GM12878 (cell line): ENCODE measurements around the gene ITPKB. TPM values are rescaled to one million over a fixed set of nuclear protein-coding genes. Genes with fewer than 3 reads are reported as not detected.
A peak's percentile ranks its signal among the peaks of the same experiment; 100 is the strongest.

Experiments
- ASH2L ChIP-seq: fragments of 300-600, 200-600 bp; sonication (generic); IDR thresholded peaks from 2 replicates; pipeline ENCODE4 v1.6.1; 2017; ENCODE audit warnings: low read depth, mild to moderate bottlenecking, borderline replicate concordance
- CREM ChIP-seq: IDR thresholded peaks from 2 replicates; pipeline ENCODE4 v1.6.1; 2014; ENCODE audit warnings: antibody characterized with exemption, low read depth
- ETV6 ChIP-seq, 2 experiments: fragments of 450-650 bp in 1 of 2; IDR thresholded peaks in 1 of 2; conservative IDR thresholded peaks in 1 of 2; 2 replicates each; pipeline ENCODE4 v1.6.1; 2014; ENCODE audit warnings: antibody characterized with exemption in 1 of 2, borderline replicate concordance in 1 of 2, low read depth in 1 of 2, mild to moderate bottlenecking in 1 of 2, moderate library complexity in 1 of 2
- IRF4 ChIP-seq: IDR thresholded peaks from 2 replicates; pipeline ENCODE4 v1.6.1; 2011; ENCODE audit warnings: low read depth, low read length
- MEF2A ChIP-seq: IDR thresholded peaks from 2 replicates; pipeline ENCODE4 v1.6.1; 2011; ENCODE audit warnings: low read depth, mild to moderate bottlenecking, low read length, moderate library complexity; ENCODE audit not compliant: insufficient read depth
- PML ChIP-seq: IDR thresholded peaks from 2 replicates; pipeline ENCODE4 v1.6.1; 2012; ENCODE audit warnings: low read length, inconsistent platforms
- POLR2AphosphoS2 ChIP-seq: IDR thresholded peaks from 2 replicates; pipeline ENCODE4 v1.6.1; 2011; ENCODE audit warnings: low read depth, mild to moderate bottlenecking, low read length, improper control_type of control experiment, moderate library complexity
- RELA ChIP-seq: fragments of 450-650 bp; IDR thresholded peaks from 2 replicates; pipeline ENCODE4 v1.8.0; 2014; ENCODE audit warnings: borderline replicate concordance; ENCODE audit not compliant: partially characterized antibody
- RUNX3 ChIP-seq: IDR thresholded peaks from 2 replicates; pipeline ENCODE4 v1.6.1; 2012; ENCODE audit warnings: low read length, inconsistent platforms
- SPI1 ChIP-seq: IDR thresholded peaks from 2 replicates; pipeline ENCODE4 v1.6.1; 2011; ENCODE audit warnings: low read depth, mild to moderate bottlenecking, low read length, moderate library complexity, borderline replicate concordance; ENCODE audit not compliant: insufficient read depth
- SRF ChIP-seq, 2 experiments: IDR thresholded peaks; 2 replicates each; pipeline ENCODE4 v1.6.1; 2011; ENCODE audit warnings: low read depth in 2 of 2, low read length in 2 of 2, mild to moderate bottlenecking in 1 of 2, moderate library complexity in 1 of 2
- SUZ12 ChIP-seq: fragments of 200-600 bp; sonication (generic); IDR thresholded peaks from one replicate; pipeline ENCODE4 v1.6.1; 2018; ENCODE audit warnings: antibody characterized with exemption, mild to moderate bottlenecking; ENCODE audit not compliant: unreplicated experiment
- ZNF384 ChIP-seq: IDR thresholded peaks from 2 replicates; pipeline ENCODE4 v1.6.1; 2012; ENCODE audit warnings: low read depth, mild to moderate bottlenecking, low read length, improper control_type of control experiment, borderline replicate concordance
- polyA plus RNA-seq, 11 experiments: library from polyadenylated mRNA; depleted of rRNA in 4 of 11; unstranded in 6 of 11; stranded (reverse) in 5 of 11; fragments of >200 nt; fragmentation: Nextera tagmentation in 4 of 11; fragmentation: Illumina TruSeq in 1 of 11; extraction: Ambion mirVana in 4 of 11; extraction: Trizol in 1 of 11; gene quantifications; 1 replicate in 1 of 11; 2 replicates in 10 of 11; pipeline versions ENCODE4 v1.2.1 to v1.2.3, GENCODE V29; 2011 to 2016; ENCODE audit warnings: inconsistent platforms in 2 of 11, missing spikeins in 2 of 11, low read depth in 1 of 11
- total RNA-seq, 4 experiments: library from RNA; depleted of rRNA in 3 of 4; stranded (reverse); fragments of >200 nt in 3 of 4; fragmentation: Illumina TruSeq in 1 of 4; extraction: Trizol in 1 of 4; gene quantifications; 2 replicates each; pipeline versions ENCODE4 v1.2.1 to v1.2.3, GENCODE V29; 2013 to 2021
- TF ChIP-seq, protein P1 (sequence below), 3 experiments: IDR thresholded peaks in 2 of 3; conservative IDR thresholded peaks in 1 of 3; 2 replicates each; pipeline ENCODE4 v1.5.1; 2011; ENCODE audit warnings: low read depth in 3 of 3, low read length in 3 of 3, mild to moderate bottlenecking in 3 of 3, control low read depth in 2 of 3, moderate library complexity in 2 of 3, inconsistent platforms in 1 of 3, mixed read lengths in 1 of 3; ENCODE audit not compliant: control insufficient read depth in 2 of 3, insufficient read depth in 1 of 3; ENCODE audit errors: extremely low read depth in 1 of 3
- TF ChIP-seq, protein P2 (sequence below): fragments of 450-650 bp; IDR thresholded peaks from 2 replicates; pipeline ENCODE4 v1.6.1; 2016; ENCODE audit warnings: mild to moderate bottlenecking, moderate library complexity, borderline replicate concordance
- TF ChIP-seq, protein P3 (sequence below): fragments of 450-650 bp; IDR thresholded peaks from 2 replicates; pipeline ENCODE4 v1.6.1; 2017; ENCODE audit warnings: mild to moderate bottlenecking, moderate library complexity

The ITPKB gene
- total and polyA plus RNA-seq, 10 of the 15 experiments (the other 5 are each of a cell fraction or from before 2014, with no cell fraction given): 1.3 to 38.7 (median 12.9) TPM

DNA sequence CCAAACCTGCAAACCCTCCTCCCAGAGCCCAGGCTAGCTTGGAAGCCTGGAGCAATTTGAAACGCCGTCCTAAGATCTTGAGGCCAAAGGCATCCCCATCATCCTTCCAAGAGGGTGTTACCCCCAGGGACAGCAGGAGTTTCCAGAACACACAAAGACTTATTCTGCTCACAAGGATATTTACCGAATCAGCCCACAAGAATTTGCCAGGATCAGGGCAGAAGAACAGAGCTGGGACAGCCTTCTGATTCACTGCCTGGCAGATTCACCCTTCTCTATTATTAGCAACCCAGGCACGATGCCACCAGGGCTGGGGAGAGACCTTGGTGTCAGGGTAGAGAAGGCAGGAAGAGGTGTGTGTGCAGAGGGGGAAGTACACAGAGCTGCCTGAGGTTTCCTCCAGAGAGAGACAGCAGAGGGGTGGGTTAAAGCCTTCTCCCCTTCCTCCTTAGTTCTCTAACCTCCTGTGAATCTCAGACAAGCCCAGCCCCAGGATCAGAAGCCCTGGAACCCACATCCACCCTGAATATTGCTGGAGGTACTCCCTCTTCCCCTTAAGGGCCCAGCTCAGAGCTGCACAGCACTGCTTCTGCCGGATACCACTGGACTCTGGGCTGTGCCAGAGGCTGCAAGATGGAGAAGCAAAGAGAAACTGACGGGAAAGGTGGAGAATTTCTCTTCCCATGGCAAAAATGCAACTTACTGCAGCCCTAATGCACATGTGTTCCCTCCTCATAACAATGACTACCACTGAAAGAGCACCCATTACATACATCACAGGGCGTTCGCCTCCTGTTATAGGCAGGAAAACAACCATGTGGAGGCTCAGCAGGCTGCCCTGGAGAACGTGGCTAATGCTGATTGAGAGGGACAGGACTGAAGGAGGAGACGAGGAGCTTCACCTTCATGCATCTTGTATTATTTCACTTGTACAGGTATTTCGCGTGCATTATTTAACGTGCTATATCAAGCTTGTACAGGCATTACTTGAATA is 61.8 kb downstream of the ITPKB start (continued):
- TF ChIP-seq, protein P1, sequence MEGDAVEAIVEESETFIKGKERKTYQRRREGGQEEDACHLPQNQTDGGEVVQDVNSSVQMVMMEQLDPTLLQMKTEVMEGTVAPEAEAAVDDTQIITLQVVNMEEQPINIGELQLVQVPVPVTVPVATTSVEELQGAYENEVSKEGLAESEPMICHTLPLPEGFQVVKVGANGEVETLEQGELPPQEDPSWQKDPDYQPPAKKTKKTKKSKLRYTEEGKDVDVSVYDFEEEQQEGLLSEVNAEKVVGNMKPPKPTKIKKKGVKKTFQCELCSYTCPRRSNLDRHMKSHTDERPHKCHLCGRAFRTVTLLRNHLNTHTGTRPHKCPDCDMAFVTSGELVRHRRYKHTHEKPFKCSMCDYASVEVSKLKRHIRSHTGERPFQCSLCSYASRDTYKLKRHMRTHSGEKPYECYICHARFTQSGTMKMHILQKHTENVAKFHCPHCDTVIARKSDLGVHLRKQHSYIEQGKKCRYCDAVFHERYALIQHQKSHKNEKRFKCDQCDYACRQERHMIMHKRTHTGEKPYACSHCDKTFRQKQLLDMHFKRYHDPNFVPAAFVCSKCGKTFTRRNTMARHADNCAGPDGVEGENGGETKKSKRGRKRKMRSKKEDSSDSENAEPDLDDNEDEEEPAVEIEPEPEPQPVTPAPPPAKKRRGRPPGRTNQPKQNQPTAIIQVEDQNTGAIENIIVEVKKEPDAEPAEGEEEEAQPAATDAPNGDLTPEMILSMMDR (IDR thresholded peaks at IDR 0.05 in 2 of 3, conservative IDR thresholded peaks at IDR 0.05 in 1 of 3; ENCODE audit: control insufficient read depth in 2 of 3, extremely low read depth in 1 of 3, insufficient read depth in 1 of 3, low read depth in 3 of 3, low read length in 3 of 3): 0 out of 6 replicates have a peak, but pooled peaks of 2 of the 3 experiments have one; percentile 2 to 12
- TF ChIP-seq SRF (IDR thresholded peaks at IDR 0.05; ENCODE audit: low read depth in 2 of 2, low read length in 2 of 2) (no peak), ASH2L (no peak), PML (no peak), POLR2AphosphoS2 (no peak), ZNF384 (no peak), MEF2A (no peak), CREM (no peak), RELA (no peak), RUNX3 (peak; percentile 49), SUZ12 (no peak), SPI1 (0 out of 2 replicates have a peak, but pooled peaks have one; percentile 6), ETV6 (conservative IDR thresholded peaks at IDR 0.05 in 1 of 2, IDR thresholded peaks at IDR 0.05 in 1 of 2; ENCODE audit: borderline replicate concordance in 1 of 2, low read depth in 1 of 2) (peak in 1 of 2 experiments; percentile 53; a peak in 1 of 4 replicates), IRF4 (no peak)
- TF ChIP-seq, protein P2, sequence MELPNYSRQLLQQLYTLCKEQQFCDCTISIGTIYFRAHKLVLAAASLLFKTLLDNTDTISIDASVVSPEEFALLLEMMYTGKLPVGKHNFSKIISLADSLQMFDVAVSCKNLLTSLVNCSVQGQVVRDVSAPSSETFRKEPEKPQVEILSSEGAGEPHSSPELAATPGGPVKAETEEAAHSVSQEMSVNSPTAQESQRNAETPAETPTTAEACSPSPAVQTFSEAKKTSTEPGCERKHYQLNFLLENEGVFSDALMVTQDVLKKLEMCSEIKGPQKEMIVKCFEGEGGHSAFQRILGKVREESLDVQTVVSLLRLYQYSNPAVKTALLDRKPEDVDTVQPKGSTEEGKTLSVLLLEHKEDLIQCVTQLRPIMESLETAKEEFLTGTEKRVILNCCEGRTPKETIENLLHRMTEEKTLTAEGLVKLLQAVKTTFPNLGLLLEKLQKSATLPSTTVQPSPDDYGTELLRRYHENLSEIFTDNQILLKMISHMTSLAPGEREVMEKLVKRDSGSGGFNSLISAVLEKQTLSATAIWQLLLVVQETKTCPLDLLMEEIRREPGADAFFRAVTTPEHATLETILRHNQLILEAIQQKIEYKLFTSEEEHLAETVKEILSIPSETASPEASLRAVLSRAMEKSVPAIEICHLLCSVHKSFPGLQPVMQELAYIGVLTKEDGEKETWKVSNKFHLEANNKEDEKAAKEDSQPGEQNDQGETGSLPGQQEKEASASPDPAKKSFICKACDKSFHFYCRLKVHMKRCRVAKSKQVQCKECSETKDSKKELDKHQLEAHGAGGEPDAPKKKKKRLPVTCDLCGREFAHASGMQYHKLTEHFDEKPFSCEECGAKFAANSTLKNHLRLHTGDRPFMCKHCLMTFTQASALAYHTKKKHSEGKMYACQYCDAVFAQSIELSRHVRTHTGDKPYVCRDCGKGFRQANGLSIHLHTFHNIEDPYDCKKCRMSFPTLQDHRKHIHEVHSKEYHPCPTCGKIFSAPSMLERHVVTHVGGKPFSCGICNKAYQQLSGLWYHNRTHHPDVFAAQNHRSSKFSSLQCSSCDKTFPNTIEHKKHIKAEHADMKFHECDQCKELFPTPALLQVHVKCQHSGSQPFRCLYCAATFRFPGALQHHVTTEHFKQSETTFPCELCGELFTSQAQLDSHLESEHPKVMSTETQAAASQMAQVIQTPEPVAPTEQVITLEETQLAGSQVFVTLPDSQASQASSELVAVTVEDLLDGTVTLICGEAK: no peak
- TF ChIP-seq, protein P3, sequence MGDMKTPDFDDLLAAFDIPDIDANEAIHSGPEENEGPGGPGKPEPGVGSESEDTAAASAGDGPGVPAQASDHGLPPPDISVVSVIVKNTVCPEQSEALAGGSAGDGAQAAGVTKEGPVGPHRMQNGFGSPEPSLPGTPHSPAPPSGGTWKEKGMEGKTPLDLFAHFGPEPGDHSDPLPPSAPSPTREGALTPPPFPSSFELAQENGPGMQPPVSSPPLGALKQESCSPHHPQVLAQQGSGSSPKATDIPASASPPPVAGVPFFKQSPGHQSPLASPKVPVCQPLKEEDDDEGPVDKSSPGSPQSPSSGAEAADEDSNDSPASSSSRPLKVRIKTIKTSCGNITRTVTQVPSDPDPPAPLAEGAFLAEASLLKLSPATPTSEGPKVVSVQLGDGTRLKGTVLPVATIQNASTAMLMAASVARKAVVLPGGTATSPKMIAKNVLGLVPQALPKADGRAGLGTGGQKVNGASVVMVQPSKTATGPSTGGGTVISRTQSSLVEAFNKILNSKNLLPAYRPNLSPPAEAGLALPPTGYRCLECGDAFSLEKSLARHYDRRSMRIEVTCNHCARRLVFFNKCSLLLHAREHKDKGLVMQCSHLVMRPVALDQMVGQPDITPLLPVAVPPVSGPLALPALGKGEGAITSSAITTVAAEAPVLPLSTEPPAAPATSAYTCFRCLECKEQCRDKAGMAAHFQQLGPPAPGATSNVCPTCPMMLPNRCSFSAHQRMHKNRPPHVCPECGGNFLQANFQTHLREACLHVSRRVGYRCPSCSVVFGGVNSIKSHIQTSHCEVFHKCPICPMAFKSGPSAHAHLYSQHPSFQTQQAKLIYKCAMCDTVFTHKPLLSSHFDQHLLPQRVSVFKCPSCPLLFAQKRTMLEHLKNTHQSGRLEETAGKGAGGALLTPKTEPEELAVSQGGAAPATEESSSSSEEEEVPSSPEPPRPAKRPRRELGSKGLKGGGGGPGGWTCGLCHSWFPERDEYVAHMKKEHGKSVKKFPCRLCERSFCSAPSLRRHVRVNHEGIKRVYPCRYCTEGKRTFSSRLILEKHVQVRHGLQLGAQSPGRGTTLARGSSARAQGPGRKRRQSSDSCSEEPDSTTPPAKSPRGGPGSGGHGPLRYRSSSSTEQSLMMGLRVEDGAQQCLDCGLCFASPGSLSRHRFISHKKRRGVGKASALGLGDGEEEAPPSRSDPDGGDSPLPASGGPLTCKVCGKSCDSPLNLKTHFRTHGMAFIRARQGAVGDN: no peak
